Naive thymus-derived CD8-positive, alpha-beta T cell (primary cell): Measurements from ENCODE around the gene KCNH3. TPM values are rescaled to one million over a fixed set of nuclear protein-coding genes. Genes with fewer than 3 reads are reported as not detected.
"Not testable (repeated sequence)": the region's sequence is repeated elsewhere in the genome, so short reads cannot be mapped to it uniquely, and the experiment has no call there.

Experiments
- ATAC-seq, 2 donors: fragments of 150-1000 bp; cut with Tn5 transposase in 1 of 2; sonication (Bioruptor Pico), chemical (Tn5 transposase) in 1 of 2; 1 replicate in 1 of 2; 2 replicates in 1 of 2; pipeline ENCODE4 v1.10.0; 2021; ENCODE audit warnings: mild to moderate bottlenecking in 2 of 2, moderate library complexity in 2 of 2
- POLR2A ChIA-PET: fragments of 350-600 bp; sonication (Branson Sonifier 250); formaldehyde crosslinking; loops from one replicate; lab custom pipeline; 2021; ENCODE audit warnings: antibody characterized with exemption; lab: Charles Lee
- DNase-seq, 10 donors: peaks; one replicate each; pipeline versions ENCODE4 v3.0.0 to v3.0.0-alpha.2; 2020 to 2022
- H3K27ac Mint-ChIP-seq, 10 donors: one replicate each; pipeline ENCODE4 v1.8.0; 2020 to 2022; ENCODE audit warnings: mild to moderate bottlenecking in 10 of 10, mixed read lengths in 10 of 10, moderate library complexity in 4 of 10, inconsistent platforms in 1 of 10
- H3K27me3 Mint-ChIP-seq, 5 donors: one replicate each; pipeline ENCODE4 v1.8.0; 2021 to 2022; ENCODE audit warnings: mixed read lengths in 5 of 5
- H3K36me3 Mint-ChIP-seq, 3 donors: one replicate each; pipeline ENCODE4 v1.8.0; 2020 to 2022; ENCODE audit warnings: mixed read lengths in 3 of 3, mild to moderate bottlenecking in 2 of 3, inconsistent platforms in 1 of 3
- H3K4me1 Mint-ChIP-seq, 4 donors: one replicate each; pipeline ENCODE4 v1.8.0; 2021 to 2022; ENCODE audit warnings: mixed read lengths in 4 of 4
- H3K4me3 Mint-ChIP-seq, 10 donors: one replicate each; pipeline ENCODE4 v1.8.0; 2020 to 2022; ENCODE audit warnings: mild to moderate bottlenecking in 10 of 10, mixed read lengths in 10 of 10, moderate library complexity in 6 of 10, inconsistent platforms in 1 of 10
- H3K9me3 Mint-ChIP-seq, 9 donors: one replicate each; pipeline ENCODE4 v1.8.0; 2020 to 2022; ENCODE audit warnings: mixed read lengths in 9 of 9, mild to moderate bottlenecking in 3 of 9, inconsistent platforms in 1 of 9, moderate library complexity in 1 of 9
- polyA plus RNA-seq, 3 donors: library from polyadenylated mRNA; unstranded; fragments of 300-500 nt; fragmentation: Illumina TruSeq; gene quantifications; one replicate each; pipeline ENCODE4 v1.2.3, GENCODE V29; 2021
- total RNA-seq, 8 experiments: library from RNA in 2 of 8; stranded (reverse) in 2 of 8; gene quantifications; one replicate each; pipeline ENCODE4 v1.2.3 and lab custom pipeline; 2021 to 2026

The KCNH3 gene
- total and polyA plus RNA-seq, 5 experiments from 2014 or later = 2.4 to 8.5 (median 5.7) TPM

DNA sequence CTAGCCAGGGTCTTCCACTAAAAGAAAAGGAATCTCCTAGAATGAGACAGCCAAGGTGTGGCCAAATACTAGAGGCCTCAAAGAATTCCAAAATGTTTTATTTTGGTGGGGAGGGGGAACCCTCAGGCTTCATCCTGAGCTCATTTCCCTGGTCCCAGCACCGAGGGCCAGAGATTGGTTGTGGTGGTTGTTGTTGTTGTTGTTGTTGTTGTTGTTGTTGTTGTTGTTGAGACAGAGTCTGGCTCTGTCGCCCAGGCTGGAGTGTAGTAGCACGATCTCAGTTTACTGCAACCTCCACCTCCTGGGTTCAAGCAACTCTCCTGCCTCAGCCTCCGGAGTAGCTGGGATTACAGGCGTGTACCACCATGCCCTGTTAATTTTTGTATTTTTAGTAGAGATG lies 4.7 kb upstream of the KCNH3 start:
- H3K4me1 Mint-ChIP-seq = peaks cover 4 to 19% (median 8%) of the 10 kb centered on the region in 4 donors
- not testable (repeated sequence) for H3K27ac Mint-ChIP-seq, H3K36me3 Mint-ChIP-seq, DNase-seq, H3K9me3 Mint-ChIP-seq, H3K4me3 Mint-ChIP-seq, ATAC-seq, H3K27me3 Mint-ChIP-seq
- POLR2A ChIA-PET = interaction anchor here (0.7 kb wide), 1 partner anchor 63 kb away, joined by 5 read pairs; no protein-coding TSS in a partner anchor

DNA sequence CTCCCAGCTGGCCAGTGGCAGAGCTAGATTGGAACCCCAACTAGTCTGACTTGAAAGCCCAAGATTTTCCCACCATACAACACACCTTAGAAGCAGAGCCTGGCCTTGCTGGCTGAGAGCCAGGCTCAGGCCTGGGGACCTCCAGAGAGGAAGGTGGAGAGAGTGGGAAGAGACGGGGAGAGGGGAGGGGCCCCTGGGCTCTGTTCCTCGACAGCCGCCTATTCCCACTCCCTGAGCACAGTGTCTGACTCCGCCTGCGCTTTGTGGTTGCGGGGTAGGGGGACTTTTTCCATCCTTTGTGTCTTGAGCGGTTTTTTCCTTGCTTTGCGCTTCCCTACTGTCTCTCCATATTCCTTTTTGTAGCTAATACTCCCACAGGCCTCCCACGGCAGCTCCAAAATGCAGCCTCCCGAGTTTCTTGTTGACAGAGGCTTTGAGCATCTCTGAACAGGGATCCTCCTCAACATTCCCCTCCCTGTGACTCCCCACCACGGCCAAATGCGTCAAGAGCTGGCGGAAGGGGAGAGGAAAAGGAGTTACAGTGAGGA lies 4.0 kb upstream of the KCNH3 start:
- H3K4me3 Mint-ChIP-seq = no peak overlapping the region
- DNase-seq (no peak), ATAC-seq (no peak)
- H3K27me3 Mint-ChIP-seq = peaks cover 0 to 5% (median 0%) of the 10 kb centered on the region in 5 donors
- no peak overlapping the region for H3K27ac Mint-ChIP-seq
- no peaks in the 10 kb centered on the region for H3K9me3 Mint-ChIP-seq
- peaks cover 4 to 23% (median 12%) of the 10 kb centered on the region in 4 donors for H3K4me1 Mint-ChIP-seq
- POLR2A ChIA-PET = no interaction called here
- no peaks in the 10 kb centered on the region for H3K36me3 Mint-ChIP-seq

GRCh38 chr12:49535921-49536525 lies 2.8 kb upstream of the KCNH3 start:
- no peaks in the 10 kb centered on the region for H3K36me3 Mint-ChIP-seq
- peak overlapping the region in 2 of 10 donors; percentile 11 to 22 for H3K4me3 Mint-ChIP-seq
- DNase-seq (no peak), ATAC-seq (no peak)
- H3K9me3 Mint-ChIP-seq = no peaks in the 10 kb centered on the region
- peaks cover 0 to 5% (median 0%) of the 10 kb centered on the region in 5 donors for H3K27me3 Mint-ChIP-seq
- H3K27ac Mint-ChIP-seq = peak overlapping the region in 1 of 10 donors; percentile 31
- POLR2A ChIA-PET = no interaction called here
- peaks cover 10 to 33% (median 24%) of the 10 kb centered on the region in 4 donors for H3K4me1 Mint-ChIP-seq

GRCh38 chr12:49536526-49537071 lies 2.2 kb upstream of the KCNH3 start:
- POLR2A ChIA-PET = interaction anchor here (0.7 kb wide), 1 partner anchor 126 kb away, joined by 4 read pairs; no protein-coding TSS in a partner anchor
- Mint-ChIP-seq H3K27ac (peak overlapping the region in 1 of 10 donors; percentile 31), H3K9me3 (no peaks in the 10 kb centered on the region), H3K4me3 (peak overlapping the region in 5 of 10 donors; percentile 22 to 85 (median 84)), H3K27me3 (peaks cover 0 to 5% (median 0%) of the 10 kb centered on the region in 5 donors), H3K4me1 (peaks cover 15 to 38% (median 29%) of the 10 kb centered on the region in 4 donors), H3K36me3 (no peaks in the 10 kb centered on the region)
- DNase-seq (no peak), ATAC-seq (no peak)

- Mint-ChIP-seq H3K27me3 (peaks cover 0 to 5% (median 0%) of the 10 kb centered on the region in 5 donors), H3K27ac (peak overlapping the region in 6 of 10 donors; percentile 31 to 81 (median 54)), H3K4me1 (peaks cover 17 to 42% (median 34%) of the 10 kb centered on the region in 4 donors), H3K9me3 (no peaks in the 10 kb centered on the region), H3K4me3 (peak overlapping the region; percentile 72 to 89 (median 84)), H3K36me3 (no peaks in the 10 kb centered on the region)
- POLR2A ChIA-PET = interaction anchor here (0.7 to 4.4 kb wide), 2 partner anchors 12 to 126 kb away, joined by 4 to 24 read pairs; no protein-coding TSS in a partner anchor
- ATAC-seq (no peak), DNase-seq (no peak)
These were observed 1.5 kb upstream of the KCNH3 start for GRCh38 chr12:49537231-49537751.

GRCh38 chr12:49537752-49538509 lies 899 bp upstream of the KCNH3 start:
- H3K9me3 Mint-ChIP-seq = no peaks in the 10 kb centered on the region
- ATAC-seq = peak; percentile 19 to 21
- no peaks in the 10 kb centered on the region for H3K36me3 Mint-ChIP-seq
- H3K27me3 Mint-ChIP-seq = peaks cover 0 to 5% (median 0%) of the 10 kb centered on the region in 5 donors
- POLR2A ChIA-PET = interaction anchor here (1.5 to 4.4 kb wide), 3 partner anchors 11 to 33 kb away, joined by 3 to 24 read pairs (median 4); no protein-coding TSS in a partner anchor
- H3K4me3 Mint-ChIP-seq = peak overlapping the region; percentile 76 to 89 (median 84)
- H3K4me1 Mint-ChIP-seq = peaks cover 19 to 44% (median 38%) of the 10 kb centered on the region in 4 donors
- DNase-seq = peak in 5 of 10 donors; percentile 27 to 36 (median 30)
- H3K27ac Mint-ChIP-seq = peak overlapping the region in 7 of 10 donors; percentile 19 to 88 (median 69)

GRCh38 chr12:49539406-49540228 lies 787 bp downstream of the KCNH3 start:
- Mint-ChIP-seq H3K4me1 (peaks cover 22 to 53% (median 44%) of the 10 kb centered on the region in 4 donors), H3K27ac (peak overlapping the region in 9 of 10 donors; percentile 17 to 90 (median 74)), H3K9me3 (no peaks in the 10 kb centered on the region), H3K4me3 (peak overlapping the region; percentile 68 to 83 (median 78)), H3K36me3 (no peaks in the 10 kb centered on the region), H3K27me3 (peaks cover 0 to 5% (median 0%) of the 10 kb centered on the region in 5 donors)
- DNase-seq (no peak), ATAC-seq (peak in 1 of 2 donors; percentile 2)
- POLR2A ChIA-PET = interaction anchor here (0.6 to 4.4 kb wide), 6 partner anchors 10 to 420 kb away, joined by 3 to 24 read pairs (median 4); no protein-coding TSS in a partner anchor

DNA sequence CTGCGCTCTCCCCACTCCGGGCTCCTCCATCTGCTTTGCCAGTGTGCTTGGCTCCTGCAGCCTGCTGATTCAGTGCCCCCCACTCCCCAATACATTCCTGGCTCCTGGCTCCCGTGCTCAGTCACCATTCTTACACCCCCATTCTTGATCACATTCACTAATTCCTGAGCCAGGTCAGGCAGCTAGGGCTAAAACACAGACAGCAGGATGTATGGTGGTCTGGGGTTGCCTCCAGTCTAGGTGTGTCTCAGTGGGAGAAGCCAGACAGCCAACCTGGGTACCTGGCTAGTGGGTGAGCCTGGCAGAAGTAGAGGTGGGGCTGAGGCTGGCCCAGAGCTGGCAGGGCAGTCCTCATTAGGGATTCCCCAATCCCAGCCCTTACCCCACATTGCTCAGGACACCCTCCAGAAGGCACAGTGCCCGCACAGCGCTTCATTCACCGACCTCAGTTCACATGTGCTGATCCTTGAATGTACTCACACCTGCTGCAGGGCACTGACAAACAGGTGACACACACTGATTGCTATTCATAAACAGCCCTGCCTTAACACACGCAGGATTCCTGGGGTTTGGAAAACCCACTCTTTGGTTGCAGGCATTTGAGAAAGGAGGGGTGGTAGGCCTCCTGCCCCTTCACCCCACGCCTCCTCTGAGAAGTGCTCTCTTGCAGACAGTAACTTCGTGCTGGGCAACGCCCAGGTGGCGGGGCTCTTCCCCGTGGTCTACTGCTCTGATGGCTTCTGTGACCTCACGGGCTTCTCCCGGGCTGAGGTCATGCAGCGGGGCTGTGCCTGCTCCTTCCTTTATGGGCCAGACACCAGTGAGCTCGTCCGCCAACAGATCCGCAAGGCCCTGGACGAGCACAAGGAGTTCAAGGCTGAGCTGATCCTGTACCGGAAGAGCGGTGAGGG lies 1.7 kb downstream of the KCNH3 start:
- Mint-ChIP-seq H3K27ac (peak overlapping the region; percentile 25 to 90 (median 60)), H3K4me1 (peaks cover 27 to 59% (median 47%) of the 10 kb centered on the region in 4 donors), H3K4me3 (peak overlapping the region; percentile 59 to 79 (median 72)), H3K9me3 (no peaks in the 10 kb centered on the region), H3K27me3 (peaks cover 0 to 5% (median 0%) of the 10 kb centered on the region in 5 donors), H3K36me3 (no peaks in the 10 kb centered on the region)
- POLR2A ChIA-PET = interaction anchor here (4.4 kb wide), 1 partner anchor 9 kb away, joined by 24 read pairs; no protein-coding TSS in a partner anchor
- ATAC-seq (no peak), DNase-seq (no peak)

GRCh38 chr12:49541140-49541861 lies 2.5 kb downstream of the KCNH3 start:
- ATAC-seq (no peak), DNase-seq (no peak)
- peaks cover 27 to 59% (median 43%) of the 10 kb centered on the region in 4 donors for H3K4me1 Mint-ChIP-seq
- peaks cover 0 to 5% (median 0%) of the 10 kb centered on the region in 5 donors for H3K27me3 Mint-ChIP-seq
- peak overlapping the region in 6 of 10 donors; percentile 25 to 79 (median 70) for H3K27ac Mint-ChIP-seq
- H3K36me3 Mint-ChIP-seq = no peaks in the 10 kb centered on the region
- H3K4me3 Mint-ChIP-seq = peak overlapping the region in 6 of 10 donors; percentile 13 to 74 (median 44)
- H3K9me3 Mint-ChIP-seq = no peaks in the 10 kb centered on the region
- POLR2A ChIA-PET = interaction anchor here (4.4 kb wide), 1 partner anchor 8 kb away, joined by 24 read pairs; no protein-coding TSS in a partner anchor
